Activated naive CD8-positive, alpha-beta T cell treated with anti-CD3 and anti-CD28 coated beads, Interleukin-2, amount 10 ng/mL, durations not matched to agents 7 days and 5 days (primary cell): Measurements from ENCODE around the gene CDCA5. TPM values are rescaled to one million over a fixed set of nuclear protein-coding genes. Genes with fewer than 3 reads are reported as not detected.

Experiments
- ATAC-seq: fragments of 150-1000 bp; cut with Tn5 transposase; one replicate; pipeline ENCODE4 v1.10.0; 2021; ENCODE audit warnings: low read depth, moderate library complexity
- POLR2A ChIA-PET: fragments of 350-600 bp; sonication (Branson Sonifier 250); formaldehyde crosslinking; loops from one replicate; lab custom pipeline; 2021; ENCODE audit warnings: antibody characterized with exemption; lab: Charles Lee
- DNase-seq: peaks from one replicate; pipeline ENCODE4 v3.0.0; 2021
- H3K27ac Mint-ChIP-seq: one replicate; pipeline ENCODE4 v1.8.0; 2022; ENCODE audit warnings: mild to moderate bottlenecking, mixed read lengths
- H3K27me3 Mint-ChIP-seq: one replicate; pipeline ENCODE4 v1.8.0; 2022; ENCODE audit warnings: mild to moderate bottlenecking, moderate library complexity, mixed read lengths
- H3K36me3 Mint-ChIP-seq: one replicate; pipeline ENCODE4 v1.8.0; 2021; ENCODE audit warnings: mild to moderate bottlenecking, mixed read lengths
- H3K4me1 Mint-ChIP-seq: one replicate; pipeline ENCODE4 v1.8.0; 2021; ENCODE audit warnings: mixed read lengths
- H3K4me3 Mint-ChIP-seq: one replicate; pipeline ENCODE4 v1.8.0; 2022; ENCODE audit warnings: mild to moderate bottlenecking, moderate library complexity, mixed read lengths
- H3K9me3 Mint-ChIP-seq: one replicate; pipeline ENCODE4 v1.8.0; 2021; ENCODE audit warnings: mixed read lengths
- total RNA-seq, 2 experiments: library from RNA; stranded (reverse); gene quantifications; one replicate each; pipeline ENCODE4 v1.2.3, GENCODE V29; 2021

The CDCA5 gene, protein sequence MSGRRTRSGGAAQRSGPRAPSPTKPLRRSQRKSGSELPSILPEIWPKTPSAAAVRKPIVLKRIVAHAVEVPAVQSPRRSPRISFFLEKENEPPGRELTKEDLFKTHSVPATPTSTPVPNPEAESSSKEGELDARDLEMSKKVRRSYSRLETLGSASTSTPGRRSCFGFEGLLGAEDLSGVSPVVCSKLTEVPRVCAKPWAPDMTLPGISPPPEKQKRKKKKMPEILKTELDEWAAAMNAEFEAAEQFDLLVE
- total RNA-seq: 10 to 100 TPM; 85.5 to 95.7 TPM

DNA sequence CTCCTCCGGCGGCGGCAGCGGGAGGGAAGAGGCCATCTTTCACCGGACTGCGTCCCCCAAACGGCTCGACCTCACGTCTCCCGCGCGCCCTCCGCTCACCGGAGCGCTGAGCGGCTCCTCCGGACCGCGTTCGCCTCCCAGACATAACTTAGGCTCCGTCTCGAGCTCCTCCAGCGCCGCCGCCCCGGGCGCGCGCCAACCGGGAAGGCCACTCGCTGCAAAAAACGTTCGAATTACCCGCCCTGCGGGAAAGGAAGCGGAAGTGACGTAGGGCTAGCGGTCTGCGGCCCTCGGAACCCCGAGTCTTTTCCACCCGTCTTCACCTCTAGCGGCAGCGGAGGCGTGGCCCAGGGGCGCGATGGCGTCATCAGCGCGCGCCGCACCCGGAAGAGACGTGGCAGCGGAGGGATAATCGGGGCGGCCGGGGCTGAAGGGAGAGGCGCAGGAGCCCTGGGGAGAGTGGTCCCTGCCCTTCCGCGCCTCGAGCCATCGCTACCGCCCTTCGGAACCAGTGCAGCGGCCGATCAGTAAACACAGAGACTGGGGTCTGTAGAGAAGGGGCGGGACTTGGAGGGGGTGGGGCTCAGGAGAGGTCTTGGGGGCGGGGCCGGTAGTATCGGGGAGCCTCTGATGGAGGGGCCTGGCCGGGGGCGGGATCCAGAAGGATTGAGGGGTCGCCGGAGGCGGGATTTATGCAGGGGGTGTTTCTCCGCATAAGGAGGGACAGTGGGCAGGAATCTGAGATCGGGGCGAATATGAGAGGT is at the start of gene CDCA5, which contains the start of gene ZFPL1:
Gene CDCA5, minus strand, starts transcription at position 207 of the 764 bp plus-strand sequence. Its CDS starts 62 bp downstream, at position 145.
Gene ZFPL1, plus strand, starts transcription at position 389 of the 764 bp plus-strand sequence. CDS start 477 bp downstream, outside the sequence.
- H3K9me3 Mint-ChIP-seq: no peaks in the 10 kb centered on the region
- peak within 1 kb of the TSS; percentile 99 for H3K27ac Mint-ChIP-seq
- no peaks in the 10 kb centered on the region for H3K27me3 Mint-ChIP-seq
- peak; percentile 100 for DNase-seq
- peak; percentile 83 for ATAC-seq
- peaks cover 34% of the 10 kb centered on the region for H3K36me3 Mint-ChIP-seq
- POLR2A ChIA-PET: interaction anchor here (1.0 to 2.3 kb wide), 9 partner anchors 12 to 337 kb away, joined by 3 to 15 read pairs (median 4); partner anchors contain the start of genes ARL2, FAU, MRPL49 and SAC3D1
- H3K4me3 Mint-ChIP-seq: peak within 1 kb of the TSS; percentile 98
- H3K4me1 Mint-ChIP-seq: peaks cover 41% of the 10 kb centered on the region

DNA sequence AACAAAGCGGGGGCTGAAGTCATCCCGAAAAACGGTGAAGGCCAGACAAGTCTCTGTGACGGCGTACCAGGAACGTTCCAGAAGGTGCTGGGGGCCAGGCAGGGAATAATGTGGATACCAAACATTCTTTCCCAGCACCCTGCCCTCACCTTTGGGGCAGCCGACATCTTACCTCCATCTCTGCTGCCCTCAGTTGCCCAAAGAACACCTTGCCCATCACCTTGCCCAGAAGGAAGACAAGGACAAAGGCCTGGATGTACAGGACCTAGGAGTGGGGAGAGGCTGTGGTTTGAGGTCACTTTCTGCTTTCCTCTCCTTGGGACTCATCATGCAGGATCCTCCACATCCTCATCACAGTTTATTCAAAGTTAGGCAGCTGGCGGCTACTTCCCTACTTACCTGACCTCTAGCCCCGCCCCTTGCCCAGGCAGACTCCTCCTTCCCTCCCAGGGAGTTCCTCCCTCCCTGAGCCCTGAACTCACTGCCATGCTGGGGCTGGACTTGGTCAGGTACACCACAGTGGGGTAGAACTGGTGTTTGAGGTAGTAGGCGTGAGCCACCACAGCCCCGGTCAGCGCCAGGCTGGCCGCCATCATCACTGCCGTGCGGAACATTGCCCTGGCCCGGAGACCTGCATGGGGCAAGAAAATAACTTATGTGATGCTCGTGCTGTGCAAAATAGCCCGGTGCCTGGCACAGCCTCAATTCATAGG is 49.3 kb upstream of the CDCA5 start:
- ATAC-seq (no peak), DNase-seq (peak; percentile 66)
- Mint-ChIP-seq H3K27ac (peak overlapping the region; percentile 100), H3K4me1 (peaks cover 29% of the 10 kb centered on the region), H3K36me3 (peaks cover 4% of the 10 kb centered on the region), H3K4me3 (peak overlapping the region; percentile 99), H3K9me3 (no peaks in the 10 kb centered on the region), H3K27me3 (no peaks in the 10 kb centered on the region)
- POLR2A ChIA-PET: interaction anchor here (0.6 to 3.8 kb wide), 5 partner anchors 12 to 103 kb away, joined by 3 to 62 read pairs (median 29); partner anchors contain the start of genes CAPN1, FAU, MRPL49 and VPS51

DNA sequence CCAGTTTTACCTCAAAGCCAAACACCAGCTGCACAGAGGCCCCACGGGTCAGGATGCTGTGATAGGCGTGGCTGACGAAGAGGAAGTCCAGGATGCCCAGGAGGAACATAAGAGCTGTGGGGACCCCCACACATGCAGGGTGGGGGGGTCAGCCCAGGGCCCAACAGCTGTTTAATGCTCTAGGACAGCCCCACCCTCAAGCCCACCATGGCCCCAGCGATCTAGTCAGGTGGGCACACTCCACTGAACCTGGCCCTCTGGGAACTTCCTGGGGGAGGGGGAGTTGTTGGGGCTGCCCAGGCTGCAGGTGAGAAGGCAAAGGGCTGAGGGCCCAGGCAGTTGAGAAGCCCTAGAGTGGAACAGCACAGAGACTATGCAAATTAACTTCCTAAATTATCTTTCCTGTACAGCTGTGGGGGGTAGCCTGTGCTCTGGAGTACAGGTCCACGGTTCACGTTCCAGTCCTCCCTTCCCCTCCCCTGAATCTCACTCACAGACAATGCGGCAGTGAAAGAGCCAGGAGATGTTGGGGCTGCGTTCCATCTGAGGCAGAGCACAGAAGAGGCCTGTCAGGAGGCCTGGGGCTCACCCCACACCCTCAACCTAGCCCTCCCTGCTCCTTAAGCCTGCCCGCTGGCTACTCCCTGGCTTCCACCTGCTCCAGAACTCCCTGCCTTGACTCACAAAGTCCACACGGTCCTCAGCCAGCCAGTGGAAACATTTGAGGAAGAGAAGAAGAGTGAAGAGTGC is 48.6 kb upstream of the CDCA5 start:
- no peak for DNase-seq
- no peak for ATAC-seq
- no peaks in the 10 kb centered on the region for H3K27me3 Mint-ChIP-seq
- H3K9me3 Mint-ChIP-seq: no peaks in the 10 kb centered on the region
- peak overlapping the region; percentile 45 for H3K27ac Mint-ChIP-seq
- H3K4me3 Mint-ChIP-seq: peak overlapping the region; percentile 99
- POLR2A ChIA-PET: interaction anchor here (1.1 to 3.8 kb wide), 4 partner anchors 10 to 49 kb away, joined by 3 to 62 read pairs (median 30); partner anchors contain the start of genes CAPN1, FAU, MRPL49 and ZNHIT2
- peaks cover 29% of the 10 kb centered on the region for H3K4me1 Mint-ChIP-seq
- H3K36me3 Mint-ChIP-seq: peaks cover 4% of the 10 kb centered on the region

DNA sequence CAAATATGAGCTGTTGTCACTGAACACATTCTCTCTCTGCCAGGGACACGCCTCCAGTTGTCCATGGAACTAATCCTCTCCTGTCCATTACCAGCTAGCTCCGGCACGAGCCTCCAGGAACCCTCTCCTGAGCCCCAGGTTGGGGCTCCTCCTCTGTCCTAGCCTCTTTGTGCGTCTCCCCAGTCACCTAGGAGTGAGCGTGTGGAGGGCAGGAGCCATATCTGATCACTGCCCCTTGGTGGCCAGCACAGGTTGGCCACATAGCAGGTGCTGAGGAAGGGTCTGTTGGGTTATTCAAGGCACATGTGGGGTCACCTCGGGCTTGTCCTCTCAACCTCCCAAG is 48.0 kb upstream of the CDCA5 start:
- no peaks in the 10 kb centered on the region for H3K27me3 Mint-ChIP-seq
- POLR2A ChIA-PET: interaction anchor here (1.1 kb wide), 1 partner anchor 10 kb away, joined by 3 read pairs; the partner anchor contains the start of genes FAU and MRPL49
- H3K27ac Mint-ChIP-seq: no peak overlapping the region

DNA sequence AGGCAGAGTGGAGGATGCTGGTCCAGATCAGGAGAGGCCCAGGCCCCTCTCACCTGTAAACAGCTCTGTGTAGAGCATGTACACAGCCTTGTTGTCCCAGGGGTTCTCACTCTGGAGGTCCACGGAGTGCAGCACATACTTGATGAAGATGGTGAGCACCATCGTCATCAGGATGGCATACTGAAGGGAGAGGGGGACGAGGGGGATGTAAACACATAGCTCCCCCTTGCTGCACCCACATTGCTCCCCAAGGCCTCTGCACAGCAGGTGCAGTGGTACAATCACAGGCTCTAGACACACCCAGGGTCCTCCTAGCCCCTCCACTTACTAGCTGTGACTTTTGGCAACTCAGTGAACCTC is 47.6 kb upstream of the CDCA5 start:
- ATAC-seq (no peak), DNase-seq (no peak)
- POLR2A ChIA-PET: interaction anchor here (0.5 to 1.1 kb wide), 3 partner anchors 9 to 19 kb away, joined by 3 to 4 read pairs (median 3); partner anchors contain the start of genes FAU and MRPL49
- Mint-ChIP-seq H3K9me3 (no peaks in the 10 kb centered on the region), H3K27ac (no peak overlapping the region), H3K4me1 (peaks cover 25% of the 10 kb centered on the region), H3K36me3 (peaks cover 6% of the 10 kb centered on the region), H3K27me3 (no peaks in the 10 kb centered on the region), H3K4me3 (no peak overlapping the region)

More for the DNA sequence above, 48.0 kb upstream of the CDCA5 start:
- ATAC-seq: no peak
- H3K9me3 Mint-ChIP-seq: no peaks in the 10 kb centered on the region
- no peak for DNase-seq
- H3K4me3 Mint-ChIP-seq: no peak overlapping the region
- H3K36me3 Mint-ChIP-seq: peaks cover 4% of the 10 kb centered on the region
- H3K4me1 Mint-ChIP-seq: peaks cover 29% of the 10 kb centered on the region

DNA sequence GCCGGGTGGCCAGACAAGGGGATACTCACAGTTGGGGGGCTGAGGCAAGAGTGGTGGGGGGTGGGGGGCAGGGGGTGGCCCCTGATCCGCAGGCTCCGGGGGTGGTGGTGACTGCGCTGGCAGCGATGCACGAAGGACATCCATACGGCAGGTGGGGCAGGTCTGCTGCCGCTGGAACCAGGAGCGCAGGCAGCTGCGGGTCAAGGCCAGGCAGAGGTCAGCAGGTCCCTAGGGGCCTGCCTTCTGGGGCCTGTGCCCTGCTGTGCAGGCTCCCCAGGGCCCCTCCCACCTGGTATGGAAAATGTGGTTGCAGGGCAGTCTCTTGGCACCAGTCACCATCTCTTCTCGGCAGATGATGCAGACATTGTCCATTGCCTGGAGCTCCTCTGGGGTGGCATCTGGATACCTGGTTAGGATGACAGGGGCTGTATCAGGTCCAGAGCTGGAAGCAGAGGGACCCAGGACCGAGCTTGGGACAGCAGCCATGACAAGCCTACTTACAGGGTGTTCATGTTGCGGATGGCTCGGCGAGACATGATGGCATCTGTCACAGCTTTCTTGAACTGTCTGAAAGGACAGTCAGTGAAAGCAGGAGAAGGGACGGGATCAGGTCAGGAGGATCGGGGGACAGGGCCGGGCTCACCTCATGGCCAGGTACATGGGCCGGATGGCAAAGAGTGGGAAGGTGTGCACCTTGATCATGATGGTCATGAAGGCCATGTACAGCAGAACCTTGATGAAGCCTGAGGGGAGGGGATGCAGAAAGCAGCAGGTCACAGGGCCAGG is 47.0 kb upstream of the CDCA5 start:
- no peaks in the 10 kb centered on the region for H3K9me3 Mint-ChIP-seq
- H3K36me3 Mint-ChIP-seq: peaks cover 7% of the 10 kb centered on the region
- no peaks in the 10 kb centered on the region for H3K27me3 Mint-ChIP-seq
- POLR2A ChIA-PET: interaction anchor here (0.5 to 0.6 kb wide), 2 partner anchors 8 to 19 kb away, joined by 3 to 4 read pairs; no protein-coding TSS in a partner anchor
- ATAC-seq (no peak), DNase-seq (no peak)
- no peak overlapping the region for H3K27ac Mint-ChIP-seq
- no peak overlapping the region for H3K4me3 Mint-ChIP-seq
- peaks cover 20% of the 10 kb centered on the region for H3K4me1 Mint-ChIP-seq

DNA sequence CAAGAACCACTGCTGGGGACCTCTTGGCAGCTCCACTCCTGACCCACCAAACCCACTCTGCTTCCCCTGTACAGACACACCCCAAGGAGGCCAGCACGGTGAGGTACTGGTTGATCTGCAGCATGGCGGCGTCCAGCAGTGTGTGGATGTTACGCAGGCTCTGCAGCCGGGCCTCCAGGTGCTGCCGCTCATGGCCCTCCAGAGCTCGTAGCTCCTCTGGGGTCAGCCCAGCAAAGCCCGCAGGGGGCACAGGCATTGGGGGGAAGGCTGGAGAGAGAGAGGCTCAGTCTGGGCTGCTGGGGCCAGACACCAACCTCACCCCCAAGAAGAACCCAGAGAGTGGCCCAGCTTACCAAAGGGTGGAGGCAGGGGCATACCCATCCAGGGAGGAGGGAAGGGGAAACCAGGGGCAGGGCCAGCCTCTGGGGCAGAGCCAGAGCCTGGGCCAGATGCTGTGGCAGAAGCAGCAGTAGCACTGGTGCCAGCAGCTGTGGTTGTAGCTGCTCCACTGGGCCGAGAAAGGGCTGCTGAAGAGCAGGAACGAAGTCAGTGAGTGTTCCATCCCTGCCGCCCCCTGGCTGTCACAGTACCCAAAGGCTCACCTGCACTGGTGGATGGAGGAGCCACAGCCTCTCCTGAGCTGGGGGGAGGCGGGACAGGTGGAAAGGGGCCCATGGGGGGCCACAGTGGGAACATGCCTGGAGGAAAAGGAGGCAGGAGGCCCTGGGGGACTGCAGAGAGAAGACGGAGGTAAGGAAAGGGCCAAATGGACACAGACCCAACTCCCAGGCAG is 46.0 kb upstream of the CDCA5 start:
- peak; percentile 13 for DNase-seq
- H3K36me3 Mint-ChIP-seq: peaks cover 7% of the 10 kb centered on the region

DNA sequence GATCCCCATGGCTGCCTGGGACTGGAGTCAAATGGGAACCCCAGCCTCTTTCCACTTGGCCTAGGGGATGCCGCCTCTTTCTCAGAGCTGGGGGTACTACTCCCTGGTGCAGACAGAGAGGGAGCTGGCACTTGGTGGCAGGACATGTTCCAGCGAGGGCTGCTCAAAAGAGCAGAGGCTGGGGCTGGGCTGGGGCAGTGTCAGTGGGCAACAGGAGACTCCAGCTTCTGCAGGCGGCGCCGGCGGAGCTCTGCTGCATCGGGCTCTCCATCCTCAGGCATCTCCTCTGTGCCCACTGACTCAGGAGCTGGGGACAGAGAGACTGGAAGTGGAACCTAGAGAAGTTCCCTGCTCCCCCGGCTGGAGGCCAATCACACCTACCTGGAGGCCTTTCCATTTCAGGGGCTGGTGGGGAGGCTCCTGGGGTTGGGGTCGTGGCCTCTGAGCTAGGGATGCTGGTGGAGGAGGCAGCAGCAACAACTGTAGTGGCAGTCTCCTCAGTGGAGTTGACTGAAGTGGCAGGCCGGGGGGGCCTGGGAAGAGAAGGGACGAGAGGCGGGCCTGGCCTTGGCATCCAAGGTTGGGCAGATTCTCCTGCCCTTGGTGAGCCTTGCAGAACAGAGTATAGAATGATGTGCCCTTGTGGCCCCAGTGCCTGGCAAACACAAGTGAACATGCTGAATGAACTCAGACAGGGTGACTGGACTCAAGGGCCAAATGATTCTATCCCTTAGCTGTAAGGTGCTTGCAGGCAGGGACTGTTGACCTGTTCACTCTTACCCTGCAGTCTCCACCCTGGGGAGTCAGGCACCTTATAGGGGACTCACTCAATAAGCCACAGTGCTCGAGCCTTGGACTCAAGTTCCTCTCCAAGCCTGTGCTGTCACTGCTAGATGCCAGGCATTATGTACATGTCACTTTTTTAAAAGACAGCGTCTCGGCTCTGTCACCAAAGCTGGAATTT is 44.6 kb upstream of the CDCA5 start:
- peaks cover 18% of the 10 kb centered on the region for H3K4me1 Mint-ChIP-seq
- no peak overlapping the region for H3K27ac Mint-ChIP-seq
- H3K9me3 Mint-ChIP-seq: no peaks in the 10 kb centered on the region
- no peak for ATAC-seq
- DNase-seq: peak; percentile 22
- POLR2A ChIA-PET: interaction anchor here (1.3 to 1.7 kb wide), 2 partner anchors 11 to 12 kb away, joined by 4 read pairs; partner anchors contain the start of gene ZNHIT2
- no peak overlapping the region for H3K4me3 Mint-ChIP-seq
- peaks cover 7% of the 10 kb centered on the region for H3K36me3 Mint-ChIP-seq
- H3K27me3 Mint-ChIP-seq: no peaks in the 10 kb centered on the region

More for the DNA sequence above, 46.0 kb upstream of the CDCA5 start:
- Mint-ChIP-seq H3K4me1 (peaks cover 19% of the 10 kb centered on the region), H3K9me3 (no peaks in the 10 kb centered on the region), H3K27me3 (no peaks in the 10 kb centered on the region), H3K4me3 (no peak overlapping the region), H3K27ac (no peak overlapping the region)
- ATAC-seq: no peak
- POLR2A ChIA-PET: interaction anchor here (0.5 to 1.3 kb wide), 3 partner anchors 12 to 687 kb away, joined by 3 to 4 read pairs (median 4); partner anchors contain the start of gene ZNHIT2

DNA sequence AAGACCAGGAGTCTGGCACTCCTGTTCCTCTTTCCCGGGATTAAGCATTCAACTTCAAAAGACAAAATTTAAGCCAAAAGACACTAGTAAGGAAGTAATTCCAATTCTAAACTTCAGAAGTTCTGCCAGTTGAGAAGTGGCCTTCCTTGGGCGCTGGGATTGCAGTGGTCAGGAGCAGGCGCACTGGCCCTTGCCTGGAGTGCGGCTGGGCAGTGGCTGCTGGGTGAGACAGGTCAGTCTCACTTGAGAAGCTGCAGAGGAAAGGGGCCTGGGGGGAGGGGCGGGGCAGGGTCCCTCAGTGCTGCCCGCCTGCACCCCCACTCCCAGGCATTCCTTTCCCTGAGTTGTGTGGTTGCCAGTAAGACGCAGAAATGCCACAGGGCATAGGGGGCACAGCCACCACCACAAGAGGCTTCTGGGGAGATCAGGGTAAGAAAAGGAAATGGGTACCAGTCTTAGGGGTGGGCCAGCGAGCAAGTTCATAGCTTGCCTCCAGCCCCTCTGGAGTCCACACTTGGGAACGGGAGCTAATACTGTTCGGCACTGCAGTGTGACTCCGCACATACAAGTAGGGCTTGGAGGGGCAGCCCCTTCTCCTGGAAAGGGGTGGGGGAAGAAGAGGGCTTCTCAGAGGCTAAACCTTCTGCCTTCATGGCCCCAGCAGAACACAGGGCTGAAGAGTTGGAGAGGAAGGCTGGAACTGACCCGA is 43.8 kb upstream of the CDCA5 start:
- Mint-ChIP-seq H3K27ac (no peak overlapping the region), H3K27me3 (no peaks in the 10 kb centered on the region)

More for the DNA sequence above, 43.8 kb upstream of the CDCA5 start:
- POLR2A ChIA-PET: interaction anchor here (1.7 kb wide), 1 partner anchor 11 kb away, joined by 4 read pairs; no protein-coding TSS in a partner anchor
- Mint-ChIP-seq H3K9me3 (no peaks in the 10 kb centered on the region), H3K4me1 (peaks cover 12% of the 10 kb centered on the region), H3K36me3 (peaks cover 7% of the 10 kb centered on the region), H3K4me3 (no peak overlapping the region)
- ATAC-seq (no peak), DNase-seq (no peak)
